Colonic mucosa (tissue), 4 donors: ENCODE measurements around the gene ATP8B4. TPM values are rescaled to one million over a fixed set of nuclear protein-coding genes. Genes with fewer than 3 reads are reported as not detected.

Source experiments
- DNase-seq: peaks from one replicate; pipeline ENCODE4 v3.0.0-alpha.2; 2020
- H3K27ac ChIP-seq: fragments of 200-600 bp; one replicate; pipeline ENCODE4 v1.8.0; 2021
- H3K27me3 ChIP-seq: fragments of 200-600 bp; one replicate; pipeline ENCODE4 v1.8.0; 2021
- H3K36me3 ChIP-seq: fragments of 200-600 bp; one replicate; pipeline ENCODE4 v1.8.0; 2021
- H3K4me1 ChIP-seq: fragments of 200-600 bp; one replicate; pipeline ENCODE4 v1.8.0; 2021; ENCODE audit warnings: mild to moderate bottlenecking
- H3K4me3 ChIP-seq: fragments of 200-600 bp; one replicate; pipeline ENCODE4 v1.8.0; 2021
- H3K9ac ChIP-seq, 2 donors: one replicate each; pipeline ENCODE4 v1.7.0; 2013; ENCODE audit warnings: control low read depth in 2 of 2, low read depth in 2 of 2, low read length in 2 of 2
- H3K9me3 ChIP-seq: fragments of 200-600 bp; one replicate; pipeline ENCODE4 v1.8.0; 2021
- CTCF ChIP-seq: fragments of 200-600 bp; IDR thresholded peaks from one replicate; pipeline ENCODE4 v1.8.0; 2022; ENCODE audit warnings: antibody characterized with exemption, mild to moderate bottlenecking
- intact Hi-C: fragments of 100-400 bp; cut with DNase I; formaldehyde crosslinking; loops from one replicate; pipeline ENCODE4 v1.14.1; 2022
- total RNA-seq, 2 donors: library from RNA; stranded (reverse); fragmentation: NEBNext Ultra II Directional in 1 of 2; extraction: Animal tissue kit (Norgen Biotek cat#: 25700) in 1 of 2; gene quantifications; one replicate each; pipeline ENCODE4 v1.2.1, GENCODE V29; 2021
- donor health status: healthy.
- donor health status: DM: no; HTN: no; CAD: no.
- donor health status: DM: no; HTN: no; CAD: no.

The ATP8B4 gene
- total RNA-seq, 2 donors from 2014 or later, result 2.7 to 3.0 TPM

GRCh38 chr15:49830391-49830790 is 288.6 kb downstream of the ATP8B4 start:
- H3K27me3 ChIP-seq, result no peaks in the 10 kb centered on the region
- no peak for TF ChIP-seq CTCF
- no peaks in the 10 kb centered on the region for H3K36me3 ChIP-seq
- intact Hi-C loops, result no loop called here
- no peaks in the 10 kb centered on the region for H3K4me1 ChIP-seq
- no peak for DNase-seq
- H3K4me3 ChIP-seq, result no peak overlapping the region
- H3K9ac ChIP-seq, result no peak overlapping the region
- no peak overlapping the region for H3K27ac ChIP-seq
- no peaks in the 10 kb centered on the region for H3K9me3 ChIP-seq

GRCh38 chr15:49827311-49827710 is 291.7 kb downstream of the ATP8B4 start:
- no peaks in the 10 kb centered on the region for H3K4me1 ChIP-seq
- H3K4me3 ChIP-seq, result no peak overlapping the region
- no peak for TF ChIP-seq CTCF
- H3K9me3 ChIP-seq, result no peaks in the 10 kb centered on the region
- H3K27ac ChIP-seq, result no peak overlapping the region
- no peaks in the 10 kb centered on the region for H3K36me3 ChIP-seq
- intact Hi-C loops, result loop anchor here (10.0 kb wide), 1 partner anchor 93 kb away; no protein-coding TSS in a partner anchor
- DNase-seq, result no peak
- H3K27me3 ChIP-seq, result no peaks in the 10 kb centered on the region
- H3K9ac ChIP-seq, result no peak overlapping the region

- no peaks in the 10 kb centered on the region for H3K27me3 ChIP-seq
- H3K27ac ChIP-seq, result no peak overlapping the region
- no peak for TF ChIP-seq CTCF
- no peaks in the 10 kb centered on the region for H3K9me3 ChIP-seq
- H3K4me1 ChIP-seq, result no peaks in the 10 kb centered on the region
- no peaks in the 10 kb centered on the region for H3K36me3 ChIP-seq
- intact Hi-C loops, result loop anchor here (10.0 kb wide), 1 partner anchor 92 kb away; no protein-coding TSS in a partner anchor
- no peak overlapping the region for H3K4me3 ChIP-seq
- no peak for DNase-seq
- H3K9ac ChIP-seq, result no peak overlapping the region
Measured at GRCh38 chr15:49826640-49827234, 292.3 kb downstream of the ATP8B4 start.

GRCh38 chr15:49824775-49825099 is 294.3 kb downstream of the ATP8B4 start:
- no peak for DNase-seq
- no peak overlapping the region for H3K9ac ChIP-seq

GRCh38 chr15:49823987-49824774 is 294.9 kb downstream of the ATP8B4 start:
- Histone ChIP-seq H3K4me3 (no peak overlapping the region), H3K27ac (no peak overlapping the region), H3K27me3 (no peaks in the 10 kb centered on the region), H3K9ac (no peak overlapping the region), H3K4me1 (no peaks in the 10 kb centered on the region), H3K9me3 (no peaks in the 10 kb centered on the region), H3K36me3 (no peaks in the 10 kb centered on the region)
- TF ChIP-seq CTCF, result no peak
- no peak for DNase-seq
- intact Hi-C loops, result loop anchor here (10.0 kb wide), 1 partner anchor 89 kb away; no protein-coding TSS in a partner anchor

More at GRCh38 chr15:49824775-49825099, 294.3 kb downstream of the ATP8B4 start:
- Histone ChIP-seq H3K4me3 (no peak overlapping the region), H3K36me3 (no peaks in the 10 kb centered on the region), H3K9me3 (no peaks in the 10 kb centered on the region), H3K27me3 (no peaks in the 10 kb centered on the region), H3K4me1 (no peaks in the 10 kb centered on the region), H3K27ac (no peak overlapping the region)
- TF ChIP-seq CTCF, result no peak
- intact Hi-C loops, result loop anchor here (10.0 kb wide), 1 partner anchor 90 kb away; no protein-coding TSS in a partner anchor
